H1 (cell line): Measurements from ENCODE around the gene SLC22A6. TPM values are rescaled to one million over a fixed set of nuclear protein-coding genes. Genes with fewer than 3 reads are reported as not detected.
"Not testable (repeated sequence)": the region's sequence is repeated elsewhere in the genome, so short reads cannot be mapped to it uniquely, and the experiment has no call there.

Source experiments
- CTCF ChIA-PET: fragments of 300-600 bp; sonication (Branson Sonifier 250); formaldehyde crosslinking; loops from one replicate; lab custom pipeline; 2021; ENCODE audit not compliant: partially characterized antibody; lab: Charles Lee
- POLR2A ChIA-PET: fragments of 300-600 bp; sonication (Branson Sonifier 250); formaldehyde crosslinking; loops from one replicate; lab custom pipeline; 2021; ENCODE audit warnings: inconsistent platforms; ENCODE audit not compliant: partially characterized antibody; lab: Charles Lee
- DNase-seq, 2 experiments: peaks; one replicate each; pipeline versions ENCODE4 v3.0.0 to v3.0.0-alpha.2; 2010 to 2022; ENCODE audit warnings: low spot score in 2 of 2, low read depth in 1 of 2, mixed read lengths in 1 of 2
- FAIRE-seq: peaks from 2 replicates; lab custom pipeline; 2011; peaks lifted over from hg19 to GRCh38; lab: Jason Lieb, UNC
- H2AFZ ChIP-seq: 2 replicates; pipeline ENCODE4 v1.8.1; 2012; ENCODE audit warnings: low read length, inconsistent platforms
- H2AK5ac ChIP-seq: 2 replicates; pipeline ENCODE4 v1.6.1; 2013; ENCODE audit warnings: low read depth, low read length
- H2BK120ac ChIP-seq: replicated peaks from 2 replicates; pipeline ENCODE3; 2013; ENCODE audit warnings: low read depth, low read length, inconsistent platforms
- H2BK12ac ChIP-seq: 2 replicates; pipeline ENCODE4 v1.6.1; 2013; ENCODE audit warnings: low read depth, low read length
- H2BK15ac ChIP-seq: 2 replicates; pipeline ENCODE4 v1.6.1; 2013; ENCODE audit warnings: low read length
- H2BK20ac ChIP-seq: 2 replicates; pipeline ENCODE4 v1.6.1; 2013; ENCODE audit warnings: low read length
- H2BK5ac ChIP-seq: 2 replicates; pipeline ENCODE4 v1.6.1; 2013; ENCODE audit warnings: low read depth, low read length
- H3K14ac ChIP-seq: 2 replicates; pipeline ENCODE4 v1.6.1; 2013; ENCODE audit warnings: inconsistent platforms; ENCODE audit not compliant: insufficient read length
- H3K18ac ChIP-seq: 2 replicates; pipeline ENCODE4 v1.6.1; 2013; ENCODE audit warnings: low read length; ENCODE audit errors: extremely low read depth
- H3K23ac ChIP-seq: 2 replicates; pipeline ENCODE4 v1.6.1; 2013; ENCODE audit warnings: inconsistent platforms; ENCODE audit not compliant: insufficient read length
- H3K23me2 ChIP-seq: 2 replicates; pipeline ENCODE4 v1.6.1; 2013; ENCODE audit warnings: low read depth, low read length
- H3K27ac ChIP-seq: 2 replicates; pipeline ENCODE4 v1.6.1; 2011; ENCODE audit warnings: low read depth, low read length, inconsistent platforms
- H3K27me3 ChIP-seq, 4 experiments: replicated peaks in 1 of 4; 1 replicate in 1 of 4; 2 replicates in 3 of 4; pipeline versions ENCODE4 v1.6.1 to v1.8.1; 2011 to 2013; ENCODE audit warnings: low read length in 3 of 4, mild to moderate bottlenecking in 3 of 4, inconsistent platforms in 2 of 4, mixed read lengths in 2 of 4, moderate library complexity in 1 of 4; ENCODE audit not compliant: control insufficient read depth in 3 of 4, insufficient read depth in 3 of 4; ENCODE audit errors: extremely low read depth in 1 of 4
- H3K36me3 ChIP-seq, 4 experiments: 2 replicates each; pipeline versions ENCODE4 v1.6.1 to v1.8.1; 2011 to 2013; ENCODE audit warnings: mild to moderate bottlenecking in 4 of 4, low read length in 3 of 4, moderate library complexity in 2 of 4, control low read depth in 1 of 4, inconsistent platforms in 1 of 4; ENCODE audit not compliant: insufficient read depth in 4 of 4, control insufficient read depth in 2 of 4
- H3K4ac ChIP-seq: replicated peaks from 2 replicates; pipeline ENCODE3; 2013; ENCODE audit warnings: low read length, low read depth, mixed read lengths, inconsistent platforms; ENCODE audit not compliant: insufficient read length
- H3K4me1 ChIP-seq, 4 experiments: replicated peaks in 1 of 4; 1 replicate in 1 of 4; 2 replicates in 3 of 4; pipeline versions ENCODE4 v1.6.1 to v1.8.1; 2011 to 2013; ENCODE audit warnings: low read length in 3 of 4, inconsistent platforms in 2 of 4, mixed read lengths in 1 of 4; ENCODE audit not compliant: insufficient read depth in 4 of 4, control insufficient read depth in 3 of 4
- H3K4me2 ChIP-seq, 2 experiments: 2 replicates each; pipeline versions ENCODE4 v1.6.1 to v1.8.1; 2011 to 2013; ENCODE audit warnings: low read depth in 2 of 2, low read length in 2 of 2, control low read depth in 1 of 2, inconsistent platforms in 1 of 2, mild to moderate bottlenecking in 1 of 2; ENCODE audit not compliant: insufficient read depth in 1 of 2
- H3K4me3 ChIP-seq, 4 experiments: fragments of 200-600, 300-600 bp in 1 of 4; sonication (generic), shearing (Covaris generic), sonication (Bioruptor Twin) in 1 of 4; 2 replicates each; pipeline versions ENCODE4 v1.5.1 to v1.8.1; 2011 to 2016; ENCODE audit warnings: low read length in 4 of 4, low read depth in 3 of 4, control low read depth in 2 of 4, inconsistent platforms in 2 of 4, mild to moderate bottlenecking in 2 of 4, mixed read lengths in 1 of 4, moderate library complexity in 1 of 4; ENCODE audit not compliant: insufficient read depth in 2 of 4; ENCODE audit errors: extremely low read depth in 1 of 4
- H3K56ac ChIP-seq: replicated peaks from 2 replicates; pipeline ENCODE3; 2013; ENCODE audit warnings: low read depth, mild to moderate bottlenecking, mixed read lengths, low read length, inconsistent platforms; ENCODE audit not compliant: insufficient read length
- H3K79me1 ChIP-seq: 2 replicates; pipeline ENCODE4 v1.6.1; 2013; ENCODE audit warnings: low read depth, low read length, control low read depth
- H3K79me2 ChIP-seq, 2 experiments: 2 replicates each; pipeline versions ENCODE4 v1.6.1 to v1.8.1; 2012 to 2013; ENCODE audit warnings: low read length in 2 of 2, mild to moderate bottlenecking in 2 of 2, inconsistent platforms in 1 of 2; ENCODE audit not compliant: insufficient read depth in 2 of 2, control insufficient read depth in 1 of 2
- H3K9ac ChIP-seq, 4 experiments: replicated peaks in 1 of 4; 1 replicate in 1 of 4; 2 replicates in 3 of 4; pipeline versions ENCODE4 v1.6.1 to v1.8.1; 2011 to 2013; ENCODE audit warnings: low read depth in 3 of 4, low read length in 3 of 4, control low read depth in 2 of 4, mild to moderate bottlenecking in 2 of 4, moderate library complexity in 2 of 4, inconsistent platforms in 1 of 4; ENCODE audit errors: extremely low read depth in 1 of 4
- H3K9me3 ChIP-seq, 2 experiments: 2 replicates each; pipeline versions ENCODE4 v1.6.1 to v1.8.1; 2012 to 2013; ENCODE audit warnings: mild to moderate bottlenecking in 2 of 2, moderate library complexity in 2 of 2, control low read depth in 1 of 2, inconsistent platforms in 1 of 2, low read depth in 1 of 2, low read length in 1 of 2, mixed read lengths in 1 of 2; ENCODE audit not compliant: insufficient read depth in 2 of 2
- H4K20me1 ChIP-seq, 2 experiments: replicated peaks in 1 of 2; 2 replicates each; pipeline versions ENCODE3 to v1.8.1; 2011 to 2013; ENCODE audit warnings: inconsistent platforms in 2 of 2, low read length in 2 of 2, mild to moderate bottlenecking in 1 of 2; ENCODE audit not compliant: insufficient read depth in 2 of 2, control insufficient read depth in 1 of 2
- H4K5ac ChIP-seq: 2 replicates; pipeline ENCODE4 v1.6.1; 2013; ENCODE audit warnings: low read length, low read depth, mixed read lengths, inconsistent platforms; ENCODE audit not compliant: insufficient read length
- H4K8ac ChIP-seq: 2 replicates; pipeline ENCODE4 v1.8.0; 2013; ENCODE audit warnings: mild to moderate bottlenecking, moderate library complexity, low read length, inconsistent platforms; ENCODE audit not compliant: insufficient read depth; ENCODE audit errors: extremely low read depth
- H4K91ac ChIP-seq: replicated peaks from 2 replicates; pipeline ENCODE3; 2013; ENCODE audit warnings: low read length, mixed read lengths, inconsistent platforms; ENCODE audit not compliant: insufficient read length
- WGBS, 2 experiments: shearing (Covaris generic) in 1 of 2; methylation state at CpG; one replicate each; pipeline versions ENCODE4 v1.1.6 to v1.1.7; 2013 to 2015; ENCODE audit warnings: low lambda C conversion rate in 2 of 2, mixed read lengths in 2 of 2, inconsistent platforms in 1 of 2, low coverage in 1 of 2, missing lambda C conversion rate in 1 of 2; ENCODE audit not compliant: insufficient replicate concordance in 2 of 2, insufficient coverage in 1 of 2, insufficient read length in 1 of 2; ENCODE audit errors: extremely low coverage in 1 of 2, missing lambda C conversion rate in 1 of 2; 5-methylcytosine and 5-hydroxymethylcytosine counted together
- polyA plus RNA-seq, 7 experiments: library from polyadenylated mRNA; depleted of rRNA in 3 of 7; stranded (reverse) in 5 of 7; unstranded in 2 of 7; fragments of >200 nt in 5 of 7; fragments of 200-250 nt in 2 of 7; gene quantifications; 1 replicate in 5 of 7; 2 replicates in 1 of 7; 4 replicates in 1 of 7; pipeline versions ENCODE4 v1.2.1 to v1.2.3, GENCODE V29; 2011 to 2013; ENCODE audit warnings: missing spikeins in 2 of 7, mixed read lengths in 2 of 7
- total RNA-seq: library from RNA; stranded (reverse); fragmentation: NEBNext Ultra II Directional; extraction: Animal tissue kit (Norgen Biotek cat#: 25700); gene quantifications from 2 replicates; pipeline ENCODE4 v1.2.1, GENCODE V29; 2021

Gene SLC22A6
- total and polyA plus RNA-seq, 2 of the 8 experiments (the other 6 are each of a cell fraction or from before 2014, with no cell fraction given) = not detected

- H3K9ac ChIP-seq, H3K4ac ChIP-seq, H2BK5ac ChIP-seq, H3K4me2 ChIP-seq, H4K91ac ChIP-seq, FAIRE-seq, H3K36me3 ChIP-seq, H2BK20ac ChIP-seq, H3K23me2 ChIP-seq, H2BK15ac ChIP-seq, H3K4me3 ChIP-seq, H4K5ac ChIP-seq, H3K4me1 ChIP-seq, H2AK5ac ChIP-seq, H3K79me2 ChIP-seq, H3K14ac ChIP-seq, H3K23ac ChIP-seq, H3K27ac ChIP-seq, H3K56ac ChIP-seq, H3K79me1 ChIP-seq, H2BK12ac ChIP-seq, H4K8ac ChIP-seq, H3K18ac ChIP-seq, H3K27me3 ChIP-seq, H3K9me3 ChIP-seq, H2BK120ac ChIP-seq, H4K20me1 ChIP-seq, H2AFZ ChIP-seq: not testable (repeated sequence)
- peak in 1 of 2 experiments; percentile 7 for DNase-seq
- WGBS, 2 experiments = 97% methylated on average over 10 of the region's 10 CpGs; no CpG with 5 or more reads in 1 of the 2 experiments
- CTCF ChIA-PET = interaction anchor here (3.7 to 5.4 kb wide), 2 partner anchors 30 to 39 kb away, joined by 11 to 26 read pairs; no protein-coding TSS in a partner anchor
- POLR2A ChIA-PET = interaction anchor here (1.4 kb wide), 1 partner anchor 60 kb away, joined by 3 read pairs; no protein-coding TSS in a partner anchor
Observed at GRCh38 chr11:62945538-62945937, 39.2 kb downstream of the SLC22A6 start.

- DNase-seq, H3K4me2 ChIP-seq, H3K23me2 ChIP-seq, H3K4me1 ChIP-seq, H4K5ac ChIP-seq, H3K4me3 ChIP-seq, H3K14ac ChIP-seq, H2AK5ac ChIP-seq, H3K27me3 ChIP-seq, H2BK20ac ChIP-seq, POLR2A ChIA-PET, H2BK15ac ChIP-seq, FAIRE-seq, H2AFZ ChIP-seq, H3K23ac ChIP-seq, H2BK12ac ChIP-seq, H4K91ac ChIP-seq, H4K20me1 ChIP-seq, H3K18ac ChIP-seq, H3K27ac ChIP-seq, H2BK5ac ChIP-seq, H3K79me1 ChIP-seq, H4K8ac ChIP-seq, H3K36me3 ChIP-seq, H3K4ac ChIP-seq, H3K56ac ChIP-seq, H2BK120ac ChIP-seq, H3K79me2 ChIP-seq, H3K9ac ChIP-seq, H3K9me3 ChIP-seq: not testable (repeated sequence)
- WGBS, 2 experiments = 93% methylated on average over 2 of the region's 2 CpGs; no CpG with 5 or more reads in 1 of the 2 experiments
- CTCF ChIA-PET = interaction anchor here (0.6 to 3.1 kb wide), 8 partner anchors 11 to 702 kb away, joined by 3 to 18 read pairs (median 4); no protein-coding TSS in a partner anchor
Observed at GRCh38 chr11:62937528-62937927, 47.2 kb downstream of the SLC22A6 start.
